GM20000 (cell line): Measurements from ENCODE around the gene ASCL2.

Source experiments
- DNase-seq: peaks from one replicate; pipeline ENCODE4 v3.0.0; 2012; ENCODE audit warnings: low spot score
- TF ChIP-seq, protein P1 (sequence below): IDR thresholded peaks from 2 replicates; pipeline ENCODE4 v1.5.1; 2012; ENCODE audit warnings: mild to moderate bottlenecking, control low read depth; ENCODE audit errors: extremely low read depth, missing control alignments

The ASCL2 gene

DNA sequence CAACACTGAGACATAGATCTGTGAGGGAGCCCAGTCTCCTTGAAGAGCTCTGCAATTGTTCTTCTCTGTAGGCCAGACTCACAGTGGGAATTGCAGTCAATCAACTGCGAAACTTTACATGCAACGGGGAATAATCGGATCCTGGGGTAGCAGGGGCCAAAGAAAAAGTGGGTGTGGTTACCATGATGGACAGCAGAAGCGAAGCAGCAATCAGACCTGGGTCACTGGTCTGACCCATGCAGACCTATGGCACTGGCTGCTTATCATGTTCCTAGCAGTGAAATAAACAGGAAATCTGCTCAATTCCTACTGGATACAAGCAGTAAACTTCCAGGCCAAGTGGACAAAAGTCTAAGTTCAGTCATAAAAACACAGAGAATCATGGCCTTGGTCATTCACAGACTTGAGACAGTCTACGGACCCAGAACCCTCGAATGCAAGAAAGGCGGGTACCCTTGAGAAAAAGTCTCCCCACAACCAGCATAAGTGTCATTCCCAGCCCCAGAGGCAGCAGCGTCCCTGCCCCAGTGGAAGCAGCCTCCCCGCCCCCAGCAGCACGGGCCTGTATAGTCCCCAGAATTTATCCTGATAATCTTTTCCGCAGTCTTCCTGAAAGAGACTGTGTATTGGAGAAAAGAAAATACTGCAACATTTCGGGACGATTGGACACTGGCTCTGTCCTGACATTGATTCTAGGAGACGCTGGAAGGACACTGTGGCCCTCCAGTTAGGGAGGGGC, 34.6 kb downstream of the ASCL2 start:
- DNase-seq: no peak

DNA sequence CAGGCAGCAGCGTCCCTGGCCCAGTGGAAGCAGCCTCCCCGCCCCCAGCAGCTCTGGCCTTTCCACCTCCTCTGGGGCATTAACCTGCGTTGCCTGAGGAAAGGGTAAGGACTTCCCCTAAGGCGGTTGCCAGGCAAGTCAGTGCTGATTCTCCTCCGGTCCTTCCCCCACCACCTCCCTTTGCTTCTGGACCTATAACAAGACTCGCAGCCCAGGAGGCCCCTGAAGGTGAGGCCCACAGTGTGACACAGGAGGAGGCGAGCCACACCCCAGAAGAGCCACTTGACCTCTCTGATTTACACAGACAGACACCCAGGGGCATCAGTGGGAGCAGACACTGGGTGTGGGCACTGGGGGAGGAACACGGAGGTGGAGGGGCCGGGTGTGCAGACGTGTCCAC, 35.4 kb downstream of the ASCL2 start:
- DNase-seq: no peak
- TF ChIP-seq, protein P1, sequence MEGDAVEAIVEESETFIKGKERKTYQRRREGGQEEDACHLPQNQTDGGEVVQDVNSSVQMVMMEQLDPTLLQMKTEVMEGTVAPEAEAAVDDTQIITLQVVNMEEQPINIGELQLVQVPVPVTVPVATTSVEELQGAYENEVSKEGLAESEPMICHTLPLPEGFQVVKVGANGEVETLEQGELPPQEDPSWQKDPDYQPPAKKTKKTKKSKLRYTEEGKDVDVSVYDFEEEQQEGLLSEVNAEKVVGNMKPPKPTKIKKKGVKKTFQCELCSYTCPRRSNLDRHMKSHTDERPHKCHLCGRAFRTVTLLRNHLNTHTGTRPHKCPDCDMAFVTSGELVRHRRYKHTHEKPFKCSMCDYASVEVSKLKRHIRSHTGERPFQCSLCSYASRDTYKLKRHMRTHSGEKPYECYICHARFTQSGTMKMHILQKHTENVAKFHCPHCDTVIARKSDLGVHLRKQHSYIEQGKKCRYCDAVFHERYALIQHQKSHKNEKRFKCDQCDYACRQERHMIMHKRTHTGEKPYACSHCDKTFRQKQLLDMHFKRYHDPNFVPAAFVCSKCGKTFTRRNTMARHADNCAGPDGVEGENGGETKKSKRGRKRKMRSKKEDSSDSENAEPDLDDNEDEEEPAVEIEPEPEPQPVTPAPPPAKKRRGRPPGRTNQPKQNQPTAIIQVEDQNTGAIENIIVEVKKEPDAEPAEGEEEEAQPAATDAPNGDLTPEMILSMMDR: no peak

More for the DNA sequence above, 34.6 kb downstream of the ASCL2 start:
- TF ChIP-seq, protein P1: no peak

DNA sequence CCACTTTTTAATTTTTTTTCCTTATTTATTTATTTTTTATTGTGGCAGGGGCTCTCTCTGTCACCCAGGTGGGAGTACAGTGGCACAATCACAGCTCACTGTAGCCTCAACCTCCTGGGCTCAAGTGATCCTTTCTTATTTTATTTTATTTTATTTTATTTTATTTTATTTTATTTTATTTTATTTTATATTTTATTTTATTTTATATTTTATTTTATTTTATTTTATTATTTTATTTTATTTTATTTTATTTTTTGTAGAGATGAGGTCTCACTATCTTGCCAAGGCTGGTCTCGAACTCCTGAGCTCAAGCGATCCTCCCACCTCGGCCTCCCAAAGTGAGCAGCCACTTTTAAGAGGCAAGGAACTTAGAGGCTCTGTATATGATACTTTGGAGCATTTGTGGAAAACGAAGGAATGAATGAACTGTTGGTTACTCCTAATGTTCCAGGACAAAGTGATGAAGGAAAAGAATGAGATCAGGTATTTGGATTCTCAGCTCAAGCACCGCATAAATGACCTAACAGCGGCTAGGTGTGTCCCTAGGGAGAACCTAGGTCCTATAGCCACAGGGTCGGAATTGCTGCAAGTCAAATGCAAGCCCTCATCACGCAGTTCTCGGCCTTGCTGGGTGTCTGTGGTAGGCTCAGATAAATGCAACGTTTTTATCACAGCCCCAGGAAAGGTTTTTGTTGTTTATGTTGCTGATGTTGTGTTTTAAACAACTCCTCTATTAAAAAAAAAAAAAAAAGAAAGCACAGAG, 36.5 kb downstream of the ASCL2 start:
- DNase-seq: no peak
- TF ChIP-seq, protein P1: no peak

DNA sequence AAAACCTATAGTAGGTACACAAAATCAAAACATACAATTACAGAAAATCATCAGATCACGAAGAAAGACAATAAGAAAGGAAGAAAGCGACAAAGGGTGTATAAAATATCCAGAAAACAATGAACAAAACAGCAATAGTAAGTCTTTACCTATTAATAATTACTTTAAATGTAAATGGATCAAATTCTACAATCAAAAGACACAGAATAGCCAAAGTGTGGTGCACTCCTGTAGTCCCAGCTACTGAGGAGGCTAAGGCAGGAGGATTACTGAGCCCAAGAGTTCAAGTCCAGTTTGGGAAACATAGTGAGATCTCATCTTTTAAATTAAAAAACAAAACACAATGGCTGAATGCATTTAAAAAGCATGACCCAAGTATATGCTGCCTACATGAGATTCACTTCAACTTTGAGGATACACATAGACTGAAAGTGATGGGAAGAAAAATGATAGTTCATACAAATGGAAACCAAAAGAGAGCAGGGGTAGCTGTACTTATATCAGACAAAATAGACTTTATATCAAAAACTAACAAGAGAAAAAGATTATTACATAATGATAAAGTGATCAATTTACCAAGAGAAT, 40.6 kb downstream of the ASCL2 start:
- no peak for DNase-seq

GRCh38 chr11:2224254-2224653, 46.1 kb downstream of the ASCL2 start:
- TF ChIP-seq, protein P1: no peak
- DNase-seq: no peak

More for the DNA sequence above, 40.6 kb downstream of the ASCL2 start:
- TF ChIP-seq, protein P1: no peak

DNA sequence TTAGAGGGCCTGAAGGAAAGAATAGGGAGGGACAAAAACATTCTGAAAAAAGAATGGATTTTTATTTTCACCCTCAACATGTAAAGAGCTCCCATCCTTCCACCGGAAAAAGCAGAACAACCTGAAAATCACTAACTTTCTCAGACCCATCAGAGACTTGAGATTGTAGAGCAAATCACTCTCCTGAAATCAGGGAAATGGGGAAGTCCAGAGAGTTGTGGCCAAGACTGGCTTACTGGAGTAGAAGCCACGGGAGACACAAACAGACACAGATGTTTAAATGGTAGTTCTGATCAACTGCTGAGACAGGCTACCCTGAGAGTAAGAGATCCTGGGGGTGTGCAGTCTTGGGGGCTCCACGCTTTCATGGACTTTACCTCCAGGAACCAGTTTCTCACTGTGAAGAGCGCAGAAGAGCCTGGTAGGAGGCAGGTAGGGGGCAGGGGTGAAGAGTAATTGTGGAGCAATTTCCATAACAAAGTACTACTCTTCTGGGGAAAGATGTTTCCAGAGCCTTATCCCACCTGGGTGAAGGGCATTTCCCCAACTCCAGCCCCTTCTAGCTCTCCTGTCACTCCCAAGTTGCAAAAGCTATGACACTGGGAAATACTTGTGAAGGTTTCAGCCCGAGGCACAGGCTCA, 47.1 kb downstream of the ASCL2 start:
- no peak for DNase-seq
- TF ChIP-seq, protein P1: no peak
